Uterus (tissue), 4 donors: Measurements from ENCODE around the gene ATOSA. TPM values are rescaled to one million over a fixed set of nuclear protein-coding genes. Genes with fewer than 3 reads are reported as not detected.

Experiments used
- DNase-seq, 2 donors: peaks; one replicate each; pipeline ENCODE4 v3.0.0-alpha.2; 2019 to 2020
- H3K27ac ChIP-seq, 2 donors: fragments of 200-600 bp; sonication (generic); 1 replicate in 1 of 2; 2 replicates in 1 of 2; pipeline ENCODE4 v1.5.1; 2016 to 2018
- H3K27me3 ChIP-seq, 2 donors: fragments of 200-600 bp; sonication (generic); one replicate each; pipeline ENCODE4 v1.5.1; 2018 to 2019; ENCODE audit warnings: control low read depth in 1 of 2
- H3K36me3 ChIP-seq, 2 donors: fragments of 200-600 bp; sonication (generic); one replicate each; pipeline ENCODE4 v1.5.1; 2019; ENCODE audit warnings: control low read depth in 1 of 2
- H3K4me1 ChIP-seq, 2 donors: fragments of 200-600 bp; sonication (generic); one replicate each; pipeline ENCODE4 v1.5.1; 2018 to 2019; ENCODE audit warnings: control low read depth in 1 of 2
- H3K4me3 ChIP-seq, 2 donors: fragments of 200-600 bp; sonication (generic); 1 replicate in 1 of 2; 2 replicates in 1 of 2; pipeline ENCODE4 v1.5.1; 2018 to 2019; ENCODE audit warnings: mild to moderate bottlenecking in 1 of 2
- H3K9me3 ChIP-seq, 2 donors: fragments of 200-600 bp; sonication (generic); one replicate each; pipeline ENCODE4 v1.5.1; 2019; ENCODE audit warnings: control low read depth in 1 of 2
- POLR2A ChIP-seq, 2 donors: fragments of 450-650 bp; IDR thresholded peaks; one replicate each; pipeline ENCODE4 v1.6.1; 2016; ENCODE audit warnings: antibody characterized with exemption in 2 of 2, mild to moderate bottlenecking in 1 of 2, moderate library complexity in 1 of 2
- intact Hi-C: fragments of 100-400 bp; cut with DNase I; formaldehyde crosslinking; loops from one replicate; pipeline ENCODE4 v1.15.1; 2023; ENCODE audit warnings: low total_unique reads
- total RNA-seq, 4 donors: library from RNA; depleted of rRNA in 3 of 4; stranded (reverse); fragments of >200 nt in 3 of 4; gene quantifications; one replicate each; pipeline versions ENCODE4 v1.1.0 to v1.2.4, GENCODE V29; 2014 to 2023
- TF ChIP-seq, protein P1 (sequence below), 4 experiments: fragments of 200-600 bp in 2 of 4; fragments of 450-650 bp in 2 of 4; sonication (generic) in 2 of 4; IDR thresholded peaks; one replicate each; pipeline ENCODE4 v1.5.1; 2016 to 2019; ENCODE audit warnings: antibody characterized with exemption in 4 of 4, mild to moderate bottlenecking in 2 of 4, moderate library complexity in 1 of 4
- donor health status: DM: yes; HTN: yes; CAD: no.

Gene ATOSA
- total RNA-seq, 4 donors from 2014 or later, result 45.0 to 114 (median 78.9) TPM

DNA sequence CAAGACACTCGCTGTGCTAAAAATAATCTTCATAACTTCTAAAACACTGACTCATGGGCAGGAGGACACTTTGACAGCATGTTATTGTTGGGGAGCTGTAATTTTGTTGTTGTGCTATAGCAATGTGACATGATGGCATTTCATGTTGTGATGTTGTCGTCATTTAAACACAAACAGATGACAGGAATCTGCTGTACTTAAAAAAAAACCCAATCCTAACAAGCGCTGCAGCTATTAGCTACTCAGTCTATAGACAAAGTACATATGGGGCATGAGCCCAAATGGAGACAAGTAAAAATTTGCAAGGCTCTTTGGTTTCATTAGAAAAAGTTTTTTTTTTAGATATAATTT is 828 bp upstream of the ATOSA start:
- H3K9me3 ChIP-seq, result no peaks in the 10 kb centered on the region
- no peak for DNase-seq
- H3K27me3 ChIP-seq, result no peaks in the 10 kb centered on the region
- H3K4me1 ChIP-seq, result peaks cover 0 to 9% of the 10 kb centered on the region in 2 donors
- H3K36me3 ChIP-seq, result no peaks in the 10 kb centered on the region
- TF ChIP-seq, protein P1, sequence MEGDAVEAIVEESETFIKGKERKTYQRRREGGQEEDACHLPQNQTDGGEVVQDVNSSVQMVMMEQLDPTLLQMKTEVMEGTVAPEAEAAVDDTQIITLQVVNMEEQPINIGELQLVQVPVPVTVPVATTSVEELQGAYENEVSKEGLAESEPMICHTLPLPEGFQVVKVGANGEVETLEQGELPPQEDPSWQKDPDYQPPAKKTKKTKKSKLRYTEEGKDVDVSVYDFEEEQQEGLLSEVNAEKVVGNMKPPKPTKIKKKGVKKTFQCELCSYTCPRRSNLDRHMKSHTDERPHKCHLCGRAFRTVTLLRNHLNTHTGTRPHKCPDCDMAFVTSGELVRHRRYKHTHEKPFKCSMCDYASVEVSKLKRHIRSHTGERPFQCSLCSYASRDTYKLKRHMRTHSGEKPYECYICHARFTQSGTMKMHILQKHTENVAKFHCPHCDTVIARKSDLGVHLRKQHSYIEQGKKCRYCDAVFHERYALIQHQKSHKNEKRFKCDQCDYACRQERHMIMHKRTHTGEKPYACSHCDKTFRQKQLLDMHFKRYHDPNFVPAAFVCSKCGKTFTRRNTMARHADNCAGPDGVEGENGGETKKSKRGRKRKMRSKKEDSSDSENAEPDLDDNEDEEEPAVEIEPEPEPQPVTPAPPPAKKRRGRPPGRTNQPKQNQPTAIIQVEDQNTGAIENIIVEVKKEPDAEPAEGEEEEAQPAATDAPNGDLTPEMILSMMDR (IDR thresholded peaks at IDR 0.05), result no peak
- TF ChIP-seq POLR2A (IDR thresholded peaks at IDR 0.05), result no peak
- peak overlapping the region; percentile 89 to 99 for H3K27ac ChIP-seq
- intact Hi-C loops, result no loop called here
- H3K4me3 ChIP-seq, result peak overlapping the region; percentile 67 to 86

DNA sequence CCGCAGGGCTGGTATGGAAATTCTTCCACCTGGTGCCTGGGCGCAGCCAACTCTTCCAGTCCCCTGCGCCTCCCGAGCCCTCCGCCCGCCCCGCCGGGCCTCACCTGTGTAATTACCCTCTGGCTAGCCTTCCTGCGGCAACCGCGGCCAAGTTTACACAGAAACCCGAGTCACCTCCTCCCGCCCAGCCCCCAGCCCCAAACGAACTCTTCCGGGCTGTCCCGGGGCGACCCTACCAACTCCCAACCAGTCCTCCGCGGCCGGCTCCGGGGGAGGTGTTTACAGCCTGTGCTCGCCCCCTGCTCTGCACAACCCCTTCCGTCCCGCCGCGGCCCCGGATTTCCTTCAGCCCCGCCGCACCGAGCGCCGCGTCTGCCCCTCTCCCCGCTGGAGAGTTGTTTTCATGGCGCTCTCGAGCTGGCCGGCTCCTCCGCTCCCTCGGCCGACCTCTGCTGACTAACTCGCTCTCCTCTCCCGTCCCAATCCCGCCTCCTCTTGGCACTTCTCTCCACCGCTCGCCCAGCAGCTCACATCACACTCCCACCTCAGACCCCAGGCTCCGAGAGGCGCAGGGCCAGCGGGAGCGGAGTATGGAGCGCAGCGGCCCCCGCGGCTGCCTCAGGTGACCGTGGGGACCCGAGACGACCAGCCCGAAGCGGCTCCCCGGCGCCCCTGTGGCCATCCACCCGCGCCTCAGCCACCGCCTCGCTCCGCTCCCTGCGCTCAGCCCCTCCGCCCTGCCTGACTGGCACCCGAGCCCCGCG is 538 bp downstream of the ATOSA start:
- H3K36me3 ChIP-seq, result no peaks in the 10 kb centered on the region
- H3K27me3 ChIP-seq, result no peaks in the 10 kb centered on the region
- H3K27ac ChIP-seq, result peak overlapping the region; percentile 89 to 99
- peak; percentile 63 to 67 for DNase-seq
- H3K4me1 ChIP-seq, result peaks cover 0 to 10% of the 10 kb centered on the region in 2 donors
- intact Hi-C loops, result no loop called here
- TF ChIP-seq POLR2A (IDR thresholded peaks at IDR 0.05), result no peak
- TF ChIP-seq, protein P1 (IDR thresholded peaks at IDR 0.05), result no peak
- no peaks in the 10 kb centered on the region for H3K9me3 ChIP-seq
- peak overlapping the region; percentile 67 to 86 for H3K4me3 ChIP-seq

DNA sequence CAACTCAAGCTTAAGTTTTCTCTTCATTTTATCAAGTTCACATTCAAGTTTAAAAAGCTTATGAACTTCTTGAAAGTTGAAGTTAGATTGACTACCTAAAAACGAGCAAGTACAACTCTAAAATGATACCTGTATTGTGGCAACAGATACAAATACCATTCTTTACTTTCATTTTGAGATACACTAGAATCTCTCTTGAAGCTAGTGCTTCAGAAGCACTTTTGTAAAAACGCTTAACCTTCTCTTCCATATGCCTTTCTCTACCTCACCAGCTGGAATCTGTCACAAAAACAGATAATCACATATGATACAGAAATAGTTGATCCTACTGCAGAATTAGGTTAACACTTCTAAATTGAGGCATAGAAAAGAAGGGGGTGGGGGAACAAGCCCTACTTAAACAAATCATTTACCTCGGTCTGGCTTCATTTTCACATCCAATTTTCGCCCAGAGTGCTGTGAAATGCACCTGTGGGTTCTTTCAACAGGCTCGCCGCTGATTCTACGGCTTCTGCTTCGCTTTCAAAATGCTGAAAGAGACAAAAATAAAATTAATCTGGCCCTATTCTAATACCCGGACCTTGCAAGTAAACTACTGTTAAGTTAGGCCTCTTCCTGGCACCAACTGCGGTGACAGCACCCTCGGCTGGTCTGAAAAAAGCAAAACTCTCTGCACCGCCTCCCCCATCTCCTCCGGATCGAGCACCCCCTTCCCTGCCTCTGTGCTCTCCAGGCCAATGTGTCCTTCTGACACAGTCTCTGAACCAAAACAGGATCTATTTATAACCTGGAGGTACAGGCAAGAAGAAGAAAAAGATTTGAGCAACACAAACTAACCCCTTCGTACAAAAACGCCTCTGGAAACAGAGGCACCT is 1.4 kb downstream of the ATOSA start:
- H3K27me3 ChIP-seq, result no peaks in the 10 kb centered on the region
- H3K27ac ChIP-seq, result peak overlapping the region; percentile 89 to 99
- peaks cover 0 to 12% of the 10 kb centered on the region in 2 donors for H3K4me1 ChIP-seq
- intact Hi-C loops, result no loop called here
- H3K36me3 ChIP-seq, result no peaks in the 10 kb centered on the region
- no peaks in the 10 kb centered on the region for H3K9me3 ChIP-seq
- TF ChIP-seq, protein P1 (IDR thresholded peaks at IDR 0.05), result peak in 1 of 4 experiments; percentile 17
- no peak for TF ChIP-seq POLR2A (IDR thresholded peaks at IDR 0.05)
- H3K4me3 ChIP-seq, result peak overlapping the region; percentile 67 to 86
- DNase-seq, result peak; percentile 48 to 69

DNA sequence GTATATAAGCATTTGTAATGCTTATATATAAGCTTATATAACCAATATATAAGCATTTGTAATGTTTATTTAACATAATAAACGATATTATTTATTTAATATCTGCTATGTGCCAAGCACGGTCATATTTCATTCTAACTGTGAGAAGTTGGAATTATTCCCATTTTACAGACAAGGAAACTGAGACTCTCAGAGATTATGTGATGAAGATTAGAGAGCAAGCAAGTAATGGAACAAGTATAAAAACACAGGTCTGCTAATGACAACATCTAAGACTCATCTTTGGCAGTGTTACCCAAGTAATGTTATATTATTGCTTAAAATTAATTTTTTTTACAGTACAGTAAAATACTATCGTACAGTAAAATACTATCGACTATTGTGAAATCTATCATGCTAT is 4.4 kb downstream of the ATOSA start:
- no peak for DNase-seq
- Histone ChIP-seq H3K4me3 (no peak overlapping the region), H3K4me1 (peaks cover 0 to 12% of the 10 kb centered on the region in 2 donors), H3K27me3 (no peaks in the 10 kb centered on the region), H3K9me3 (no peaks in the 10 kb centered on the region), H3K36me3 (no peaks in the 10 kb centered on the region), H3K27ac (no peak overlapping the region)
- TF ChIP-seq, protein P1 (IDR thresholded peaks at IDR 0.05), result no peak
- no peak for TF ChIP-seq POLR2A (IDR thresholded peaks at IDR 0.05)
- intact Hi-C loops, result no loop called here

DNA sequence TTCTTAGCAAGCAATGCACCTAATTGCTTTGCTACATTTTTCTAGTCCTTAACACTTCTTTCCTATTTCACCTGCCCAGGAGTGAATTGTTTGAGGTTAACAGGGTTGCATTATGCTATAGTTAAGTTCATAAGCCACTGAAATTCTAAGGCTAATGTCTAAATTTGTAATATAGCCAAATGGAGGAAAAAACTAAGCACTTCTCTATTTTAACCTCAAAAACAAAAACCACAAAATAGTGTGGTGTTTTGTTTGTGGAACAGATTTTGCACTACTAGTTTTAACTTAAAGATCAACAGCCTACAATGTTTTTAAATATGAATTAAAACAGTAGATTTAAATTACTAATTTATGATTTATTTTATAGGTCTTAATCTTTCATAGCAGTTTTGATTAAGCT is 5.5 kb downstream of the ATOSA start:
- H3K4me3 ChIP-seq, result no peak overlapping the region
- peaks cover 0 to 12% of the 10 kb centered on the region in 2 donors for H3K4me1 ChIP-seq
- H3K9me3 ChIP-seq, result no peaks in the 10 kb centered on the region
- intact Hi-C loops, result no loop called here
- no peak for DNase-seq
- H3K36me3 ChIP-seq, result no peaks in the 10 kb centered on the region
- no peaks in the 10 kb centered on the region for H3K27me3 ChIP-seq
- TF ChIP-seq, protein P1 (IDR thresholded peaks at IDR 0.05), result no peak
- TF ChIP-seq POLR2A (IDR thresholded peaks at IDR 0.05), result no peak
- H3K27ac ChIP-seq, result no peak overlapping the region
